Retinal pigment epithelial cell (primary cell): ENCODE data around the gene SPEM1.

Source experiments
- DNase-seq: peaks from one replicate; pipeline ENCODE4 v3.0.0-alpha.2; 2010; ENCODE audit warnings: low read depth
- H3K4me3 ChIP-seq: 2 replicates; pipeline ENCODE4 v1.5.1; 2011; ENCODE audit warnings: mild to moderate bottlenecking, low read length, control low read depth, moderate library complexity
- CTCF ChIP-seq: conservative IDR thresholded peaks from 2 replicates; pipeline ENCODE4 v1.5.1; 2011; ENCODE audit warnings: low read depth, low read length, control low read depth, inconsistent platforms

SPEM1 gene

GRCh38 chr17:7419819-7420610 is at the start of gene SPEM1:
TSS of gene SPEM1 (plus strand) at chr17:7420324. CDS start at chr17:7420385, 61 bp downstream.
- DNase-seq = no peak
- TF ChIP-seq CTCF = no peak
- H3K4me3 ChIP-seq = no peak within 1 kb of the TSS

- no peak overlapping the region for H3K4me3 ChIP-seq
- no peak for DNase-seq
- no peak for TF ChIP-seq CTCF
Measured at GRCh38 chr17:7370853-7371252, 49.3 kb upstream of the SPEM1 start.

GRCh38 chr17:7374353-7374752 is 45.8 kb upstream of the SPEM1 start:
- TF ChIP-seq CTCF = no peak
- no peak overlapping the region for H3K4me3 ChIP-seq
- no peak for DNase-seq

- DNase-seq = no peak
- H3K4me3 ChIP-seq = no peak overlapping the region
- no peak for TF ChIP-seq CTCF
Measured at GRCh38 chr17:7379134-7379533, 41.0 kb upstream of the SPEM1 start.

GRCh38 chr17:7380321-7380720 is 39.8 kb upstream of the SPEM1 start:
- H3K4me3 ChIP-seq = peak overlapping the region; percentile 48
- DNase-seq = peak; percentile 63
- no peak for TF ChIP-seq CTCF

GRCh38 chr17:7380855-7381683 is 39.1 kb upstream of the SPEM1 start, which contains the start of gene TNK1:
TSS of gene TNK1 (plus strand) at chr17:7381089. CDS start at chr17:7382927, 1,838 bp downstream.
- TF ChIP-seq CTCF = no peak
- DNase-seq = no peak

More at GRCh38 chr17:7380855-7381683, 39.1 kb upstream of the SPEM1 start, which contains the start of gene TNK1:
- peak within 1 kb of the TSS; percentile 48 for H3K4me3 ChIP-seq
